Measurements from ENCODE around the gene RHEBL1.

Gene RHEBL1

DNA sequence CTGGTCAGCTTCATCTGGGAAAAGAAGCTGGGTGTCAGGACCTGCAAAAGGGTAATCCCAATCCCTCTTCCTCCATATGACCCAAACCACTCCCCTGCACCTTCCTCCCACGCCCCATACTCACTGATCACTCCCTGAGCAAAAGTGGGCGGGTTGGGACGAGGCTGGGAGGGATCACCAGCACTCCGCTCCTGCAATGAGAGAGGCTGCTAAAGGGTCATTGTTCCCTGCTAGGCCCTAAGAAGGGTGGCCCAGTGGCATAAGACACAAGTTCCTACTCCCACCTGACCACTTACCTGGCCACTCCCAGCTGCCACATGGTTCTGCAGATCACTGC, 35.5 kb downstream of the RHEBL1 start:
- DNase-seq: no peak

DNA sequence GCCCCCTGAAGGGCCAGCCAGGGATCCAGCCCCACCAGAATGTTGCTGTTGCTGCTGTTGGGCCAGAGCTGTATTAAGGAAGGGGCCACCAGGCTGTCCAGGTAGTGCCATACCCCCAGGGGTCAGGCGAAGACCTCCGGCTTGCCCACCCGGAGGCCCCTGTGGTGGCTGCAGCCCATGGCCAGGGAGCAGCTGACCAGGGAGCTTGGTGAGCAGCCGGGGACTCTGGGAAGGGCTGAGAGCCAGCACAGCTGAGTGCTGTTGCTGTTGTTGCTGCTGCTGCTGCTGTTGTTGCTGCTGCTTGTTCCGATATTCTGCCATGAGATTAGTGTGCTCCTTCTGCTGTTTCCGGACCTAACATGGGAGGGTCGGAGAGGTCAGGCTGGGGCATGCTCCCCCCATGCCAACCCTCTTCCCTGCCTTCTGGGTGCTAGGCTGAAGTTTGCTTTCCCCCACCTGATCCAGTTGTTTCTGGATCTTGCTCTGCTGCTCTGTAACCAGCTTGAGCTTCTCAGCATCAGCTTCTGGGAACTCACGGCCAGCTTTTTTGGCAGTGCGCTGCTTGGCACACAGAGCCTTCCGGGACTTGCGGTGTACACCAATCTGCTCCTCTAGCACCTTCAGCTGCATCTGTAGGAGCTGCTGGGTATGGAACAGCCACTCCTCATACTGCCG, 36.0 kb downstream of the RHEBL1 start:
- DNase-seq: no peak

DNA sequence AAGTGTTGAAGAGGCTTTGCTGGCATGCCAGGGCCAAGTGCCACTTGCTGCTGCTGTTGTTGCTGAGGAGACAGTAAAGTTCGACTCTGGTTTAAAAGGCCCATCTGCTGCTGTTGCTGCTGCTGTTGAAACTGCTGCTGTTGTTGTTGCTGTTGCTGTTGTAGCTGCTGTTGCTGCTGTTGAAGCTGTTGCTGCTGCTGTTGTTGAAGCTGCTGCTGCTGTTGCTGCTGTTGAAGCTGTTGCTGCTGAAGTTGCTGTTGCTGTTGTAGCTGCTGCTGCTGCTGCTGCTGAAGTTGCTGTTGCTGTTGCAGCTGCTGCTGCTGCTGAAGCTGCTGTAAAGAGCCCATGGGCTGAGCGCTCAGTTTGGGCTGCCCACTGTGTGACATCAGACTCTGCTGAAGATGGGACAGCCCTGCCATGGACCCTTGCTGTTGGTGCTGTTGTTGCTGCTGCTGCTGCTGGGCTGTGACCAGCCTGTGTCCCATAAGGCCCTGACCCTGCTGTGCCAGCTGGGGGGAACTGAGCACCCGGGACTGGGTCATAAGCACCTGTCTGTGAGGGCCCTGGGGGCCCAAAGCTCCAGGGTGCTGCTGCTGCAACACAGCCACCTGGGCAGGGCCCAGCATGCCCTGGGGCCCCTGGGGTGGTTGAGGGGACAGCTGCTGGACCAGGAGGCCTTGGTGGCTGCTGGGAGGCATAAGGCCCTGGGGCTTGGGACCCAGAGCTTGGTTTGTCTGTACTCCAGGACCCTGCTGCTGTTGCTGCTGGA, 36.9 kb downstream of the RHEBL1 start:
- DNase-seq: no peak

DNA sequence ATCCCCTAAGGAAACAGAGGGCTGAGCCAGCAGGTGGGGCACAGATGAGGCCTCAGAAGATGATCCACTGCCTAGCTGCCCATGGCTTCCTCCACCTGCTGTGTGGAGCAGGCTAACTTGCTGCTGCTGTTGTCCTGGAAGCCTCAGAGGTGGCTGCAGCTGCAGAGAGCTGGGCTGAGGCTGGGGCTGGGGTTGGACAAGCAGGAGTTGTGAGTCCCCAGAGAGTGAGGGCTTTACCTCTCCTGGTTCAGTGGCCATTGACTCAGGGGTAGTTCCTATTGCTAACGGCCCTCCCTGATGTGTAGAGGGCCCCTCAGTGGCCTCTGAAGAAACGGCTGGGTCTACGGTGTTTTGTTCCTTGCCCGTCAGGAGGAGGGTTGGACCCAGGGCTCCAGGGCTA, 37.5 kb downstream of the RHEBL1 start:
- no peak for DNase-seq

DNA sequence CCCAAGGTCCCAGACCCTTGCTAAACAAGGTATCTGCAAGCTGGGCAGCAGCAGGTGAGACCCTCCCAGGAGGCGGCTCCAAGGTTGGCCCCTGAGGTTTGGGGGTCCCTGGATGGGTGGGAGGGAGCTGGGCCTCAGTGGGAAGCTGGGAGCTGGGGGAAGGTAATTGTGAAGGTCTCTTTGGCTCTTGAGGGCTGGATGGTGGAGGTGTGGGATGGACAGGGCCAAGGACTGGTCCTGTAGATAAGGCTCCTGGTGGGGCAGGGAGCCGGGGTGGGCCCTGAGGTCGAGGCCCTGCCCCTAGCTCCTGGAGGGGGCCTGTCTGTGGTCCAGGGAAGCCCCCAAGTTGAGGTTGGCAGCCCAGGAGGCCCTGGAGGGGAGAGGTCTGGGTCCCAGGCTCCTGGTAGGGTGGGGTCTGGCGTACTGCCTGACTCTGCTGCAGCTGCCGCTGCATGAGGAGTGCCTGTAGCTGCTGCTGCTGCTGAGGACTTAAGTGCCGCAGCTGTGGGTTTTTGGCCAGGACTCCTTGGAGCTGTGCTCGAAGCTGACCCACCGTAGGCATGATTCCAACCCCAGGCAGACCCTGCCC, 38.1 kb downstream of the RHEBL1 start:
- DNase-seq: no peak

DNA sequence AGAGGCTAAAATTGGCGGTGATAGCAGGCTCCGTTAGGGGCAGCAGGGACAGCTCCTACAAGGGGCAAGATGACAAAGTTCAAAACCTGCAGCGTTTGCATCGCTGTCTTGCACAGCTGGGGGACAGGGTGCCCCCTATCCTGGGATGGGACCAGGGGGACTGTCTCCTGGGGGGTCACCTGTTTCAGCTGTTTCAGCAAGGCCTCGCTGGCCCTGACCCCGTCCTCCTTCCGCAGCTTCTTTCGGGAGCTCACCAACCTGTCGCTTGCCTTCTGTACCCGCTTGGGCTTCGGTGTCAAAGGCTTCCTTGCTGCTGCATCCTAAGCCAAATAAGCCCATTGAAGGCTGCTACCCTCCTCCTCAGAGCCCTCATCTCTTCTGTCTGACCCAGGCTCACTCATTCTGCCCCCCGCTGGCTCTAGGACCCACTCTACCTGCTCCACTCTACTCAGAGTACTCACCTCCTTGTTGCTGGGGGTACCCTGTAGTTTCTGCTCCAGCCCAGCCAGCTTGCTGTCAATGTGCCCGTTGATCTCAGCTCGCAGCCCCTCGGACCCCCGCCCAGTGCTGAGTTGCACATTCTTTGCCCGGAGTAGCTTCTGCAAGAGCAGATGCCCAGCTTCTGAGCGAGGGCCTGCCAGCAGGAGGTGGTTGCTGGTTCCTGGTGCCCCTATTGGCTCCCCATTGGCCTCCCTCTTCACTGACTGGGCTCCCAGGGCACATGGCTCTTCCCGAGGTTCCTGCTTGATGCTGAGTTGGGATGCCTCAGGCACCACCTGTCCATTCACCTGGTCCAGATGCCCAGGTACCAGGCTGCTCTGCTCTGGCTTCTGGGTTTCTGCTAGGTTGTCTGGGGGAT, 38.8 kb downstream of the RHEBL1 start:
- no peak for DNase-seq

DNA sequence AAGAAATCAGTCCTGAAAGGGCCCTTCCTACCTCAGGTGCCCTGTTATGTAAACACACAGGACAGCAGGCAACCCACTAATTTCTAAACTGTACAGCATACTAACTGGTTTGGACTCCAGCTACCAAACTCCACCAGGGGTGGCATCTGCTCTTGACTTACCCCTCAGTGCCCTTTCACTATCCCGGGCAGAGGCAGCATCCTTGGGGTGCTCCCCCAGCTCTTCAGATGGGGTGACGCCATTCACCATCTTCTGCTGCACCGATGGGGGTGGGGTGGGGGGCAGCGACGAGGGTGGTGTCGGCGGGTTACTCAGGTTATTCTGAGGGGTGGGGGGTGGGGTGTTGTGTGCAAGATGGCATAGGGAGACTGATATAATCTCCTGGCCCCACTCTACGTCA, 39.7 kb downstream of the RHEBL1 start:
- no peak for DNase-seq

DNA sequence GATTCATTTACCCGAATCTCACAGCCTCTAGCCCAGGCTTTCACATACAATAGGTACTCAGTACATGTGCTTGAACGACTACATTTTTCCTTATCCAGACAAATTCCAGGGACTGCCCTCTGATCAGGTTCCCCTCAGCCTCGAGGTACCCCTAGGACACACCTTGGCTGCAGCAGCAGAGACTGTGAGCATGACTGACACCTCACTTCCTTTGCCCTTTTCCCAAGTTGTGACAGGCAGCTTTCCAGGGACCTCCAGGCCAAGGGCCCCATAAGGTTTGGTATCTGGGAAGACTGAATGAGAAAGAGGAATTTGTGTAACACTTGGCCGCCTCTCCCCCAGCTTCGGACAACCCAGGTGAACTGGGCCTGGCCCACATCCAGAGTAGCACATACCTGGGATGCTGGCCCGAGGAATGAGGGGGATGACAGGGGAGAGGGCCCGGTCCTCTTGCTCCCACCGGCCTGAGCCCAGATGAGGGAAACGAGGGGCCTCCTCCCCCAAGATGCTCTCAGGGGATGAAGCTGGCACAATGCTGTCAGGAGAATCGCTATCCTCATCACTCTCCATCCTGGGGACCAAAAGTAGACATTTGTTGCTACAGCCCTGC, 41.0 kb downstream of the RHEBL1 start:
- no peak for DNase-seq

DNA sequence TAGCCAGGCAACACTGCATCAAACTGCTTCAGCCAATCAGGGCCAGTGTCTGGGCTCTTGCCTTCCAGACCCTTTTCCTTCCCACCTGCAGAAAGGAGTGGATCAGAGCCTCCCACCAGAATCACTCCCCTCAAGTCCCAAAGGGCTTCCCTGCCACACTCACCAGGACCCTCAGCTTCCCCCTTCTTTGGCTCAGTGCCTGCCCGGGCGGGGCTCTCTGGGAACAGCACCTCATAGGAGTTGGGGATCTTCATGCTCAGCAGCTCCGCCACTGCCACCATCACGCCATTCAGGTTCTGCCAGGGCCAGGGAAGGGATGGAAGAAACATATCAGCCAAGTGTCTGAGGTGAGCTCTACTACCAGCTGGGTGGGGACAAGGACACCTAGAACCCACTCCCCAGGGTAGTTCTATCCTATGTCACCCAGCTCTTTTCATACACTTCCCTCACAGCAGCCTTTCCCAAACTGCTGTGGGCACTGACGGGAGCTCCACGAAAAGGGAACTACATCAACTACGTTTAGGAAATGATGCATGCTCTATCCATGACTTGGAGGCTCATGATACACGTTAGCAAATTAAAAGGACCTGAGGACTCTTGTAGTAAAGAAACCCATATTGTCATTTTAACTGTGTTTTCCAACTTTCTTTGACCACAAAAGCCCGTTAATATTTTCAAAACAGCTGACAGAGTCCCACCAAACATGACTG, 41.8 kb downstream of the RHEBL1 start:
- no peak for DNase-seq

DNA sequence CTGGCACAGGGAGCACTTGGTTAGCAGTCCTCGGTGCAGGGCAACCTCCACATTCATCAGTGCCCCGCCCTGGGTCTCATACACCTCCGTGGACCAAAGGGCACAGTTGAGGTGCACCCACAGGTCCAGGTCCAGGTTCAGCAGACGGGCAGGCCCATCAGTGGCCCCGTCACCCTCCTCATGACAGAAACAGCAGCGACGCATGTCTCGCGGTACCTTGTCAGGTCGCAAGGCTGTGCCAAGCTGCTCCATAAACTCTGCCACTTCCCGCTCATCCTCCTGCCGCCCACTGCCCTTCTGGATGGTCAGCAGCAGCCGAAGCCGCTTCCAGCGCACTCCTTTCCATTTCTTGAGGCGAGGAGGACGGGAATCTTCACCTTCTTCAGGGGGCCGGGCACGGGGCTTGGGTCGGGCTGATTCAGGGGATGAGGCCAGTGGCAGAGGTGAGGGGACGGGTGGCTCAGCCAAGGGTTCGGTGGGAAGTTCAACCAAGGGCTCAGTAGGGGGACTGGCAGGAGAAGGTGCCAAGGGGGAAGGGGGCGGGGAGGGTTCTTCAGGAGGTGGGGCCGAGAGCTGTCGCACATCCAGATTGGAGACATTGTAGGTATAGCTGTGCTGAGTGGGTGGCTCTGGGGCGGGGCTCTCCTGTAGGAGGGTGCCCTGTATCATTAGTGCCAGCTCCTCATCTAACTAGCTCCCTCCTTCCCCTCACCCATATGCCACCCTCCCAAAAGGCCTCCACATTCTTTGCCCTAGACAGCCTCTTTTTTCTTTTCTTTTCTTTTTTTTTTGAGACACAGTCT, 42.9 kb downstream of the RHEBL1 start:
- DNase-seq: no peak

DNA sequence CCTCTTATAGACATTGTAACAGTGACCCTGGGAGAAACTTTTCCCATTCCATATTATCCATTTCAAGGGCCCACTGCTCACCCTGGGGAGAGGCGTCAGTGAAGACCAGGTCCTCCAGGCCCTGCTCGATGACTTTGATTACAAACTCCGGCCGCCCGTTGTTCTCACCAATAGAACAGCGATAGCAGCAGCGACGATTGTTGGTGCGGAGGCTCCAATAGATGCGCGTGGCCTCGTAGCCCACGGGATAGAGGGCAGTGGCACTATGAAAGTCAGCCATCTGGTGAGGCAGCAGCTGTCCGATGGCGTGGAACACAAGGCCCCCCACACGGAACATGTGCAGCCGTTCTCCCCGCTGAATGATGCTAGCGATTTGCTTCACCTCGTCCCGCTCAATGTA, 43.7 kb downstream of the RHEBL1 start:
- DNase-seq: no peak

DNA sequence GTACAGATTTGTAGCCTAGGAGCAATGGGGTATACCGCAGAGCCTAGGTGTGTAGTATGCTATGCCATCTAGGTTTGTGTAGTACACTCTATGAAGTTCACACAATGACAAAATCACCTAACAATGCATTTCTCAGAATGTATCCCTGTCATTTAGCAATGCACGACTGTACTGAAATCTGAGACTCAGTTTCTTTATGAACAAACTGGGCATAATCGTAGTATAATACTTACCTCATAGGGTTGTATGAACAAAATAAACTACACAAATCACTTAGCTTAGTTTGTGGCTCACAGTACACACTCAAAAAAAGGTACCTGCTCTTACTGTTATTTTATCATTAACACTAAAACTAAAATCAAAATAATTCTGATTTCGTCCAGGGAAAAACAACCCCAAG, 44.3 kb downstream of the RHEBL1 start:
- no peak for DNase-seq

DNA sequence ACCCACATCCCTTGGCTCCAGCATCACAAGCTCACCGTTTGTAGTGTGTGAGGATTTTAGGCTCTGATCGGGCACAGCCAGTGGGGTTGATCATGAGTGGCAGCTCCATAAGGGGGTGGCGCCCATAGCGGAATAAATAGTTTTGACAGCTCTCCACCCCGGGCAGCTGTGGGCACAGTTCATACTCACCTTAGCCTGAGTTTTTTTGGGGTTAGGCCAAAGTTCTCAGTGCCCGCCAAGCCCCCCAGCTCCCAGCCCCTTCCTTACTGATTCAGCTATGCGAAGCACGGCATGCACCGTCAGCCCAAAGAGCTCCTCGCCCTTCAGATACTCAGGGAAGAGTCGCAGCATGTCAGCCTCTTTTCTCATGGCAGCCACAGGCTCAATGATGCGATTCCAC, 45.2 kb downstream of the RHEBL1 start:
- no peak for DNase-seq

DNA sequence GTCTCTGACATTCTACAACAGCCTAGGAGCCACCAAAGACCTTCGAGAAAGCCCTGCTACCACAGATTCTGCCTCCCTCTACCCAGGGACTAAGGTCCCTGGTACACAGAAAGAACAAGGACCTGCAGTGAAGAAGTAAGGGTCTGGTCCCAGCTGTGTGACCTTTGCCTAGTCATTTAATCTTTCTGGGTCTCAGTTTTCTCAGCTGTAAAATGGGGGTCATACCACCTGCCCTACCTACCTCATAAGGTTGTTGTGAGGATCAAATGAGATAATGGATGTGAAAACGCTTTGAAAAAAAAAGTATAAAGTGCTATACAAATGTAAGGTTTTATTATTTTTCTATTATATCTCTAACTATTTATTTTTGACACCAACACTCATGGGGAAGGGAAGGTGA, 46.0 kb downstream of the RHEBL1 start:
- DNase-seq: no peak

DNA sequence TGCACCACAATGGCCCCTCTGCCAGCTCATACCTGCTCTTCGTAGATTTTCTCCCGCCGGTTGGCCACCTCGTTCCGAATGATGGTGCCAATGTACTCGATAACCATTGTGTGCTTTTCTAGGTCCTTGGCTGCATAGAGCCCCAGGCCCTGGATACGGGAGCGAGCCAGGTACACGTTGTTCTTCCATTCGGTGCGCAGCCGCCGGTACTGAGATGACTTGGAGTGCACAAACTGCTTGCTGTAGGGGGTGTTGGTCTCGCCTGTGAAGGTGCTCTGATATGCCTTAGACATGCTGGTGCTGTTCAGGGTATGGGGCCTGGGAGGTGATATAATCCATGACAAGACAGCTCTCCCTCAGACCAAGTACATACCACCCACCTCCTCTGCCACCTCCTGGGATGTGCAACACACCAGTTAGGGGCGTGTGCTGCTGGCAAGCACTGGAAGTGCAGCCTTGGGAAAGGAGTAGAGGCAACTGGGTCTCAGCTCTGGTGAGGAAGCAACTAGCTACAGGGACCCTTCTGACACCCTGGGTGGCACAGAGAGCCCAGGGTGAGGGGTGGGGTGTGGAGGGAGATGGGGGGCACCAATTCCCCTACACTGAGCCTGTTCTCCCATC, 47.1 kb downstream of the RHEBL1 start:
- no peak for DNase-seq

DNA sequence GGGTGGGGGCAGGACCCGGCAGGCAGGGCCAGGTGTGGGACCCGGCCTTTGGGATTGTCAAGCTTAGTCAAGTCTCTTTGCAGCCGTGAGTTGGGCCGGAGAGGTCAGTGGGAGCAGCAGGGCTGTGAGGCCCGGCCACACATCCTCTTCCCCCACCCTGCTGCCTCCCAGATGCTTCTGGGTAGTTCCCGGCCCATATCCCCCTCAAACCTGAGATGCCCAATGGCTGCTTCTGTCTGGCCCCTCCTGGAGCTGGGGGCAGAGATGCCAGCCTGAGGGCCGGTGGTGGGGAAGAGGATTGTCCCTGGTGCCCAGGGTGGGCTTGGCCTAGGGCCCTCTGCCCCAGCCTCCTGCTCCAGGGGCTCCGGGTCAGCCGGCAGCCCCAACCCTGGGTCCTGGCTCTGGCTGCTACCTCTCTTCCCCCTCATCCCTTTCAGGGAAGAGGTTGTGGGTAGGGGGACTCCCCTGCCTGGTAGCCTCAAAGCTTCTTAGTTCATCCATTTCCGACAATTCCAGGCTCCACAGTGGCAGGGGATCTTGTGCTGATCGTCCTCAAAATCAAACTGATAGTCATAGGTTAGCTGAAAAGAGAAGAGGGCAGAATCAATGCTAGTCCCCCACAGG, 48.4 kb downstream of the RHEBL1 start:
- DNase-seq: no peak

DNA sequence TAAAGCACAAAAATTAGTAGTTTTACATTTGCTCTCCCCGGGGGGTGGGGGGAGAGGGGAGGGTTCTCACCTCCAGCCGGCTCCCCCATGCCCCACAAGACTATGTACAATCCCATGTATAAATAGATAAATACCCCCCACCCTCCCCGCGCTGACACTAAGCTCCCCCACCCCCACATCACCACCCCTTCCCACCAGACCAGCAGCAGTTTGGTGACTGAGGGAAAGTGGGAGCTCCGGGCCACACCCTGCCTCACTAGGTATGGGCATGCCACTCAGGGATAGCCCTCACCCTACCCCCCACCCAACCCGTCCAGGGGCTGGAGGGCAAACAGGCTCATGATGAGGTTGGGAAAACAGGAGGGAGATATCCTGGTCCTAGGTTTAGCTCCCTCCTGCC, 49.3 kb downstream of the RHEBL1 start:
- no peak for DNase-seq

DNA sequence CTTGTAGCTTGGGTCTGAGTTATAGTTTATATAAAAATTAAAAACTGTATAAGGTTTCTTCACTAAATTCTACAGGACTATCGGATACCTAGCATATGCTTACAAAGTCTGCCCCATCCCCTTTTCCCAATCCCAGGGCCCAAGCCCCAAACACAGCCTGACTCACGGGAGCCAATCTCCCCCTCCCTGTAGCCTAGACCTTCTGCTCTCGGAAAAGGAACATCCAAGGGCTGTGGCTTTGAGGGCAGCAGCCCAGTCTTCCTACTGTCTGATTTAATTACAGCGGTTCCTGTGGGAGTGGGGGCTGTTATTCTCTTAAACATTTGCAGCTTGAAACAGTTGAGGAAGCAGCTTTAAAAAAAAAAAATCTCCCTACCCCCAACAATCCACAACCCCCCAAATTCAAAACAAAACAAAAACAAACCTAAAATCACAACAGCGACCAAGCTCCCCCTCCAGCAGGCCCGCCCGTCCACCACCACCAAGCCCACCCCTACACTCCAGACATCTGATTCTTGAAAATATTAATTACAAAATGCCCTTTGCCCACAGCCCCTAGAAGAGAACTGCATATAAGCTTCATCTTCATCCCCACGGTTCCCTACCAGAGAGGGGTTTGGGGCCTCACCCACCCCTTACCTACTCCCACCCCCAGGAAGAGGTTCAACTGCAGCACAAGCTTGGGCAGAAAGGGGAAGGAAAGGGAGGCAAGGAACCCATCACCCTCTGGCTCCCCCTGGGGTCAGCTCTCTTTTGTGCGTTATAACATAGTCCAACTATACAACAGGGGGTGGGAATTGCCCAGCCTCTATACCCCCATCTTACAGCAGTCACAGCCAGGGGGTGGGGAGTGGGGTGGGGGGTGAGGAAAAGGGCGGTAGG, 50.1 kb downstream of the RHEBL1 start:
- no peak for DNase-seq

DNA sequence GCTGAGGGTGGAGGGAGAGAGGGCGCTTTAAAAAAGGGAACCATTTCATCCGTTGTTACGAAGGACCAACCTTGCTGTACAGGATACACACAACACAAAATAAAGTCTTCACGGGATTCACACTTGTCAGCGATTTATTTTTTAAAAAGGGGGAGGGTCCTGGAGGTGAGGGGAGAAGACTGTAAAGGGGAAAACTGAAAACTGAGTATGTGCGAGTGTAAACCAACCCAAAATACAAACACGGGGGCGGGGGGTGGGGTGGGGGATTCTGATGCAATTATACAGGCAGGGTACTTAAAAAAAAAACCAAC, 50.7 kb downstream of the RHEBL1 start:
- DNase-seq: no peak
